HG02678 (cell line): ENCODE results near the gene ATP11A.
"Not testable (repeated sequence)": the region's sequence is repeated elsewhere in the genome, so short reads cannot be mapped to it uniquely, and the experiment has no call there.

Experiments
- ATAC-seq: cut with Tn5 transposase; IDR thresholded peaks from one replicate; pipeline ENCODE4 v1.9.1; 2021; ENCODE audit warnings: mild to moderate bottlenecking, moderate library complexity; ENCODE audit not compliant: unreplicated experiment

Gene ATP11A

DNA sequence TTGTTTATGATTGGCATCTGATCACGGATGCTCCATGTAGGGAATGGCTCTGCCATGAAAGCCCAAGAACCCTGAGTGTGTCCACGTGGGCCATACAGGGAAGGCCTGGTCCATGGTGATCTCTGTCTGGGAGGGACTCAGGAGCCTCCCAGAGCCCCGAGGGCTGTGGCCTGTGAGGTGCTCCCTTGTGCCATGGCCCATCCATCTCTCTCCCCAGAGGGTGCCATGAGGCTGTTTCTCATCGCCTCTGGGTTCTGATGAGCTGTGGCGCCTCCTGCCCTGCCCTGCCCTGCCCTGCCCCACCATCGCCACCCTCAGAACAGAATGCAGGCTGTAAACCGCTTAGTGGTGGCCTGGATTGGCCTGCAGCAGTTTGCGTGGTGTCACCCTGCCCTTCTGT is 83.1 kb downstream of the ATP11A start:
- no peak for ATAC-seq

DNA sequence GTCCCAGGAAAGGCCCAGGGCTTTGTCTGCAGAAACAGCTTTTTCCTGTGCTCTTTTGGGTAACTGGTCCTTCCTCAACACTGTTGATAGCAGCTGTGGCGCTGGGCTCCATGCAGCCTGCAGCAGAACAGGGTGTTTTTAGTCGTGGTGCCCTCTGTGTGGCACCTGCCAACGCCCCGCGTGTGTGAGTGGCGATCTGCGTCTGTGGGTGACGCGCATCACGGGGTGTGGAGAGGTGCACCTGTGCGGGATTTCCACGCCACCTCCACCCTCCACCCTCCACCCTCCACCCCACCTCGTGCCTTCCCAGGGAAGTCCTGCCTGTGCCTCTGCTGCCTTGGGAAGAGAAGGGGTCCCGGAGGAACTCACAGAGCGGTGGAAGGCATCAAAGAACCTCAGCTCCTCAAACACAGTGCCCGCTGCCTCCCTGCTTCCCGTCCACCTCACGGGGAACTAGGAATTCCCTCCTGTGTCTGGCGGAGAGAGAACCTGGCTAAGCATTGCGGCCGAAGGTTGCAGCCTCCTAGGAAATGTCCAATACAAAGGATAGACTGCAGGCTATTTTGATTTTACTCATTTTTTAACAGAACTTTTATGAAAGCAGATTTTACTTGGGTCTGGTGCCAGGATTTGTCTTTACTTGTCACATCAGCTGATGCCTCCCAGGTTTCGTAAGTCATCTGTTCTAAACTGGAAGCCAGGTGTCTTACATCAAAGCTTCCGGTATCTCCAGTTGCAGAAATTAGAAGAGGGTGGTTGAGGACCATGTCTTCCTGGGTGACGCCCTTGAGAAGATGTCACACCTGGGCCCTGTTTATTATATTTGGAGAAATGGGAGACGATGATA is 84.0 kb downstream of the ATP11A start:
- ATAC-seq, result no peak

- no peak for ATAC-seq
Measured at GRCh38 chr13:112774448-112774792, 84.6 kb downstream of the ATP11A start.

- ATAC-seq, result no peak
Measured at GRCh38 chr13:112774829-112775565, 85.2 kb downstream of the ATP11A start.

- ATAC-seq, result no peak
Measured at GRCh38 chr13:112775791-112776279, 86.0 kb downstream of the ATP11A start.

- no peak for ATAC-seq
Measured at GRCh38 chr13:112776354-112776753, 86.5 kb downstream of the ATP11A start.

DNA sequence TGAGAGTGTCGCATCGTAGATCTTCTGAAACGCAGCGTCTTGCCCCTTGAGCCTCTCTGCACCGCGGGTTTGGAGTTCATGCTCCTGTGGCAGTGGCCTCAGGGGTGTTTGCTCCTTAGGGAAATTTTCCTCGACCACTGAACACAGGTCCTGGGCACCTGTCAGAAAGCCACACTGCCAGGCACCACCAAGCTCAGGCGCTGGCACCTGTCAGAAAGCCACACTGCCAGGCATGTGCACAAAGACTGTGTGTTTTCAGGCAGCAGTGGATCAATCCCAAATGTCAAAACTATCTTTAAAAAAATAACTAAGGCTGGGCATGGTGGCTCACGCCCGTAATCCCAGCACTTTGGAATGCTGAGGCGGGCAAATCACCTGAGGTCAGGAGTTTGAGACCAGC is 87.1 kb downstream of the ATP11A start:
- no peak for ATAC-seq

- no peak for ATAC-seq
Measured at GRCh38 chr13:112777637-112778406, 88.0 kb downstream of the ATP11A start.

DNA sequence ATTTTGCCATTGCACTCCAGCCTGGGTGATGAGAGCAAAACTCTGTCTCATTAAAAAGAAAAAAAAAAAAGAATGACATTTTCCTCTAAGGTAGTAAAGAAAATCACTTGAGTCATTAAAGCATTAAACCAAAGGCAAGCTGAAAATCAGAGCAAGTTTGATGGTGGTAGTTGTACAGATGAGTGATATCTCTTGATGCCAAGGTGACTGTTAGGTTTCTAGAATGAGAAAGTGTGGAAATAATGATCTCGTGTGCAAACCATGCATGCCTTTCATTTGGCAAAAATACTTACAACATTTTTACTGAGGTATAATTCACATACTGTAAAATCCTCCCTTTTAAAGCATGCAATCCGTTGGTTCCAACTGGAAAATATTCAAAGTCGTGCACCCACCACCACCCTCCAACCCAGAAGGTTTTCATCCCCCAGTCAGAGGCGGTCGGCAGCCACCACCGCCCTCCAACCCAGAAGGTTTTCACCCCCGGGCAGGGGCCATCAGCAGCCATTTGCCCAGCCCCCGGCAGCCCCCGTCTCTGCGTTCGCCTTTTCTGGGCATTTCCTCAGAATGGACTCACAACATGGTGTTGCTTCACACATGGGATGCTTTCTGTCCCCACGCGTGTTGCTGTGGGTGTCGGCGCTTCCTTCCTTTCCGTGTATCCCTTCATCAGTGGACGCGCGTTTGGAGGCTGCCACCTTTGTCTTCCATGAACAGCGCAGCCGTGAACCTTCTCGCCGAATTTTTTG is 90.2 kb downstream of the ATP11A start:
- ATAC-seq, result no peak

DNA sequence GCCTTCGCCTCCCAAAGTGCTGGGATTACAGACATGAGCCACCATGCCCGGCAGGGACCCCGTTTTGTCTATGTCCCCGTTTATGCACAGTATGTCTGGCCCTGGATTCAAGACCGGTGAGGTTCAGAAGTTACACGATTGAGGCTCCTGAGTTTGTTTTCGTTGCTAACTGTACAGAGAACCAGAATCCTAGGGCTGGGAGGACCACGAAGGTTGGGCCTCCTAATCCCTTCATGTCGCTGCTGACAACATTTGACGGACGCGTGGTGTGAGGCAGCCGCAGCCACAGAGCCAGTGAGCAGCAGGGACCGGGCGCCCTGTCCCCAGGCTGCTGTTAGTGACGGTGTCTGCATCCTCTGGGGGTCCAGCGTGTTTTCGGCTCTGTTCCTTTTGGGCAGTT is 91.4 kb downstream of the ATP11A start:
- ATAC-seq, result no peak

DNA sequence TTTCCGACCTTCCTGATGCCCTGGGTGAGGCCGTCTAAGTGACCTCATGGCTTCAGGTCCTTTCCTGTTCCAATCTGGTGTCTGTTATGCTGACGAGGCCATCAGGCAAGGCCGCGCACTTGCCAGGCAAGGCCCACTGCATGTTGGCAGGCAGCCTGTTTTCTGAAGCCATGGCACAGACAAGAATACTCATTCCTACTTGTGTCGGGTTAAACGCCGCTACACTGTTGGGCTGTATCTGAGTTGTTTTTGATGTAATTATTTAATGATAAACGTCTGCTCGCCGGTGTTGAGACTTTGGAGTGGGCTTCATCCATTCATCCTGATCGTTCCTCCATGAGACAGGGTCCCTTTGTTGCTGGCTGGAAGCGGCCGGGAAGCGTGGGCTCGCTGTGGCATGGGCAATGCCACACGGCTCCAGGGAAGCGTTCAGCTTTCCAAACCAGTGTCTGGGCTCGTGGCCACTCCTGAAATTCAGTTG is 92.1 kb downstream of the ATP11A start:
- no peak for ATAC-seq

GRCh38 chr13:112782429-112783010 is 92.7 kb downstream of the ATP11A start:
- ATAC-seq, result no peak

GRCh38 chr13:112783135-112783977 is 93.5 kb downstream of the ATP11A start:
- no peak for ATAC-seq

DNA sequence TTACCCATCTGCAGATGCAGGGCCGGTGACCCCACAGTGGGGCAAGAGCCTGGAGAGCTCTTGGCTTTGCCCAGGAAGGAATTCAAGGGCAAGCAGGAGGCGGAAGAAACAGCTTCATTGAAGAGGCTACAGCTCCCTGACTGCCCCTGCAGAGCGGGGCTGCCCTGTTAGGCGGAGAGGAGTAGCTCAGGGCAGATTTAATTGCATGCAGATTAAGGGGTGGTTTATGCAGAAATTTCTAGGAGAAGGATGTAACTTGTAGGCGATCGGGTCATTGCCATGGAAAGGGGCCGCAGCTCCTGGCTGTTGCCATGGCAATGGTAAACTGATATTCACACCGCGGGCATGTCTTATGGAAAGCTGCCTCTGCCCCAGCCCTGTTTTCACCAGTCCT is 94.1 kb downstream of the ATP11A start:
- no peak for ATAC-seq

DNA sequence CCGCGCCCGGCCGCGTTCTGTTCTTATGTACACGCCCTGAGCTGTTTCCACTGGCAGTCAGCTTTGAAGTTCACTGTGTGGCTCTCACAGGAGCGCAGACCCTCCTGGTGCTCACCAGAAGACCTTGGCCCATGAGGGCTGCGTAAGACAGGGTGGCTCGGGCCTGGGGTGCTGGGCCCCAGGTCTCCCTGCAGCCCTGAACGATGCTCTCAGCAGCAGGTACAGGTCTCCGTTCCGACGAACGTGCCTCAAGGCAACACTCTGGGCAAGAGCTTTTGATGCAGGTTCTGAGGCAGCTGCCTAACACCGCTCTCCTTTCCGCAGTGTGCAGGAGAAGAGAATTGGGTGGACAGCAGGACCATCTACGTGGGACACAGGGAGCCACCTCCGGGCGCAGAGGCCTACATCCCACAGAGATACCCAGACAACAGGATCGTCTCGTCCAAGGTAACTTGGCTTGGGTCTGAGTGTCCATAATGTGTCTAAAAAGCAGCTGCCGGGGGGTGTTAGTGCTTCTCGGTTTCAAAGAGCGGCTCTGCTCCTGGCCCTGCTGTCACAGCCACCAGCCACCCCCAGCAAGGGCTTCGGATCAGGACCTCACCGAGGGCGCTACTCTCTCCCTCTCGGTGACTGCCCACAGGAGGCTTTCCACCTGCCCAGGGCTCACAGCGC is 95.1 kb downstream of the ATP11A start:
- no peak for ATAC-seq

DNA sequence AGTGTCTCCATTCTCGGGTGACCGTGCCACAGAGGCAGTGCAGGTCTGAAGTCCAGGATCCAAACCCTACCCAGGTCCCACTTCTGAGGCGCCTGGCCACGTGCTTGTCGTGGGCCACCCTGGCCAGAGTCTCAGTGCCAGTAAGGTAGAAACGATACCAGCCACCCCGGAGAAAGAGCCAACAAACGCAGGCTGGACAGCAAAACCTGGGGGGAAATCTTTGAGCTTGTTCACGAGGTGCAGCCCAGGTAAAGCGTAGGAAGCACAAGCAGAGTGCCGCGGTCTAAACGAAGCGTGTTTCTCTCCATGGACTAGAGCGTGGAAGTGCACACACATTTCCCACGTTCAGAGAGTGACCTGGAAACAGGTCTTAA is 95.6 kb downstream of the ATP11A start:
- no peak for ATAC-seq

GRCh38 chr13:112786810-112787209 is 97.0 kb downstream of the ATP11A start:
- not testable (repeated sequence) for ATAC-seq

DNA sequence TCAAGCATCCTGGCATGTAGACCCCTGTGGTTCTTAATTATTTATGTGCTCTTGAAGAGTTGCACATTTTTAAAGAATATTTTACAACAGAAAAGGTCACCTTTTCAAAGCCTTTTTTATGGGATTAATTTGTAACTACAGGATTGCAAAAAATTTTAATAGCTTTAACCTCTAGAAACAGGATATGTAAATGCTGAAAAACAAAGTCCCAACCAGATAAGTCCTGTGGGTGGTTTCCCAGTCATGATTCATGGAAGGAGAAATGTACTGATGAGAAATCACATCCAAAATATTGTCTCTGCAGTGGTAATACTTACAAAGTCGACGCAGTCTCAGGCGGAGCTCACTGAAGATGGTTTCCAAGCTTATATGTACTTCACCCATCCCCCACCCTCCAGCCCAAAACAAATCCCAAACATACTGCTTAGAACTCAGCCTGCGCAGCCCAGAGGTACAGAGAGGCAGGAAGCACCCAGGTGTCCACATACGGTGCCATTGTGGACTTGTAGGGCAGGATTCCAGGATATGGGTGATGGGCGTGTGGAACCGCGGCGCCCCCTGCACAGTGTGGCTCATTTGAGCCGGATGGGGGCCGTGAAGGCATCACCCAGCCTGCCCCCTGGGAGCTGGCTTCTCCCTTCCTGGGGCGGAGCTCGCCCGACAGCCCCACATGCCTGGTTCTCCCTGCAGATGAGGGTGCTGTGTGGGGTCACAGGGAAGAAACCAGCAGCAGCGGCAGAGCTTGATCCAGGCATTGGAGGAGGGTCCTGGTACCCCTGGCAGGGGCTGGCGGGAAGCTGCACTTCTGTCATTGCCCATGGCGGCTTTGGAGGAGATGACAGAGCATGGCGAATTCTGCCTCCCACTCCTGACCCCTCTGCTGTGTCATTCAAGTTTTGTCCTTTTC is 101.2 kb downstream of the ATP11A start:
- no peak for ATAC-seq
